H9 (cell line): ENCODE results near the gene FARS2. TPM values are rescaled to one million over a fixed set of nuclear protein-coding genes. Genes with fewer than 3 reads are reported as not detected.

Source experiments
- DNase-seq: peaks from one replicate; pipeline ENCODE4 v3.0.0-alpha.2; 2017
- H2AFZ ChIP-seq: one replicate; pipeline ENCODE4 v1.6.1; 2013; ENCODE audit warnings: mild to moderate bottlenecking, low read length, control low read depth, moderate library complexity
- H2AK5ac ChIP-seq: 2 replicates; pipeline ENCODE4 v1.6.1; 2013; ENCODE audit warnings: low read length, control low read depth, mixed read lengths; ENCODE audit not compliant: insufficient read length
- H2BK120ac ChIP-seq: one replicate; pipeline ENCODE4 v1.6.1; 2013; ENCODE audit warnings: low read depth, mild to moderate bottlenecking, low read length, control low read depth, inconsistent platforms; ENCODE audit not compliant: poor library complexity, severe bottlenecking
- H2BK12ac ChIP-seq: 2 replicates; pipeline ENCODE4 v1.6.1; 2013; ENCODE audit warnings: low read length, control low read depth, mixed read lengths, low read depth; ENCODE audit not compliant: insufficient read length
- H2BK15ac ChIP-seq: 2 replicates; pipeline ENCODE4 v1.6.1; 2013; ENCODE audit warnings: low read depth, low read length, control low read depth
- H2BK20ac ChIP-seq: one replicate; pipeline ENCODE4 v1.6.1; 2013; ENCODE audit warnings: low read depth, mild to moderate bottlenecking, low read length, control low read depth, inconsistent platforms; ENCODE audit not compliant: poor library complexity, severe bottlenecking
- H2BK5ac ChIP-seq: 2 replicates; pipeline ENCODE4 v1.6.1; 2013; ENCODE audit warnings: low read length, control low read depth, mixed read lengths; ENCODE audit not compliant: insufficient read length
- H3K14ac ChIP-seq: 2 replicates; pipeline ENCODE4 v1.6.1; 2013; ENCODE audit warnings: low read length, control low read depth; ENCODE audit not compliant: insufficient read depth
- H3K18ac ChIP-seq: 2 replicates; pipeline ENCODE4 v1.6.1; 2013; ENCODE audit warnings: low read depth, mild to moderate bottlenecking, mixed read lengths, low read length, control low read depth; ENCODE audit not compliant: insufficient read length
- H3K23ac ChIP-seq: 2 replicates; pipeline ENCODE4 v1.6.1; 2013; ENCODE audit warnings: low read length, control low read depth, mixed read lengths, low read depth; ENCODE audit not compliant: insufficient read length
- H3K23me2 ChIP-seq: 2 replicates; pipeline ENCODE4 v1.6.1; 2013; ENCODE audit warnings: low read depth, mild to moderate bottlenecking, mixed read lengths, low read length, control low read depth; ENCODE audit not compliant: insufficient read length, poor library complexity, severe bottlenecking
- H3K27ac ChIP-seq: 2 replicates; pipeline ENCODE4 v1.5.1; 2013; ENCODE audit warnings: low read length, control low read depth, mixed read lengths, low read depth; ENCODE audit not compliant: insufficient read length
- H3K27me3 ChIP-seq: 2 replicates; pipeline ENCODE4 v1.6.1; 2013; ENCODE audit warnings: low read length, control low read depth, inconsistent platforms; ENCODE audit not compliant: insufficient read depth
- H3K4ac ChIP-seq: 2 replicates; pipeline ENCODE4 v1.6.1; 2013; ENCODE audit warnings: low read depth, mild to moderate bottlenecking, control low read depth, inconsistent platforms, low read length, moderate library complexity
- H3K4me1 ChIP-seq: 2 replicates; pipeline ENCODE4 v1.6.1; 2013; ENCODE audit warnings: low read length, control low read depth, inconsistent platforms; ENCODE audit not compliant: insufficient read depth
- H3K4me2 ChIP-seq: 2 replicates; pipeline ENCODE4 v1.6.1; 2013; ENCODE audit warnings: low read length, control low read depth, mixed read lengths; ENCODE audit not compliant: insufficient read length, insufficient read depth
- H3K56ac ChIP-seq: 2 replicates; pipeline ENCODE4 v1.6.1; 2013; ENCODE audit warnings: low read depth, mild to moderate bottlenecking, mixed read lengths, low read length, control low read depth; ENCODE audit not compliant: insufficient read length
- H3K79me1 ChIP-seq: 2 replicates; pipeline ENCODE4 v1.6.1; 2013; ENCODE audit warnings: low read depth, mild to moderate bottlenecking, moderate library complexity, low read length, control low read depth, inconsistent platforms; ENCODE audit not compliant: insufficient read depth, poor library complexity, severe bottlenecking
- H3K79me2 ChIP-seq: 2 replicates; pipeline ENCODE4 v1.6.1; 2013; ENCODE audit warnings: low read length, control low read depth, inconsistent platforms; ENCODE audit not compliant: insufficient read depth
- H3K9ac ChIP-seq: 2 replicates; pipeline ENCODE4 v1.6.1; 2013; ENCODE audit warnings: low read length, control low read depth, mixed read lengths; ENCODE audit not compliant: insufficient read length; ENCODE audit errors: extremely low read depth
- H3K9me3 ChIP-seq: one replicate; pipeline ENCODE4 v1.6.1; 2013; ENCODE audit warnings: low read depth, low read length, inconsistent platforms; ENCODE audit not compliant: control insufficient read depth
- H3T11ph ChIP-seq: one replicate; pipeline ENCODE4 v1.6.1; 2013; ENCODE audit warnings: mild to moderate bottlenecking, low read length, control low read depth, inconsistent platforms
- H4K20me1 ChIP-seq: one replicate; pipeline ENCODE4 v1.6.1; 2013; ENCODE audit not compliant: control insufficient read depth, insufficient read length, insufficient read depth
- H4K5ac ChIP-seq: 2 replicates; pipeline ENCODE4 v1.6.1; 2013; ENCODE audit warnings: low read depth, mild to moderate bottlenecking, mixed read lengths, low read length, control low read depth; ENCODE audit not compliant: insufficient read length
- H4K8ac ChIP-seq: replicated peaks from 2 replicates; pipeline ENCODE4 v1.6.1; 2013; ENCODE audit warnings: low read length, control low read depth, mixed read lengths, low read depth; ENCODE audit not compliant: insufficient read length
- H4K91ac ChIP-seq: 2 replicates; pipeline ENCODE4 v1.6.1; 2013; ENCODE audit warnings: low read depth, mild to moderate bottlenecking, moderate library complexity, mixed read lengths, low read length, control low read depth; ENCODE audit not compliant: insufficient read length
- H3K27ac Mint-ChIP-seq, 3 experiments: 2 replicates in 2 of 3; 3 replicates in 1 of 3; pipeline ENCODE4 v1.8.0; 2020 to 2021; ENCODE audit warnings: mixed read lengths in 3 of 3, mild to moderate bottlenecking in 1 of 3, moderate library complexity in 1 of 3
- H3K27me3 Mint-ChIP-seq: 2 replicates; pipeline ENCODE4 v1.8.0; 2021; ENCODE audit warnings: low read depth, mild to moderate bottlenecking, moderate library complexity, mixed read lengths
- H3K36me3 Mint-ChIP-seq, 3 experiments: 2 replicates in 2 of 3; 3 replicates in 1 of 3; pipeline ENCODE4 v1.8.0; 2020 to 2021; ENCODE audit warnings: low read depth in 3 of 3, mixed read lengths in 3 of 3; ENCODE audit not compliant: insufficient read depth in 1 of 3
- H3K4me1 Mint-ChIP-seq, 2 experiments: 2 replicates each; pipeline ENCODE4 v1.8.0; 2020; ENCODE audit warnings: mixed read lengths in 2 of 2
- H3K4me3 Mint-ChIP-seq, 2 experiments: 2 replicates in 1 of 2; 3 replicates in 1 of 2; pipeline ENCODE4 v1.8.0; 2020 to 2021; ENCODE audit warnings: mild to moderate bottlenecking in 2 of 2, mixed read lengths in 2 of 2, moderate library complexity in 1 of 2
- H3K9me3 Mint-ChIP-seq, 2 experiments: 2 replicates in 1 of 2; 3 replicates in 1 of 2; pipeline ENCODE4 v1.8.0; 2020; ENCODE audit warnings: mild to moderate bottlenecking in 2 of 2, mixed read lengths in 2 of 2, moderate library complexity in 1 of 2
- CTCF ChIP-seq: fragments of 200-600 bp; sonication (generic); conservative IDR thresholded peaks from 3 replicates; pipeline ENCODE4 v1.8.0; 2021; ENCODE audit warnings: antibody characterized with exemption, mild to moderate bottlenecking
- total RNA-seq: library from RNA; stranded (reverse); gene quantifications from 2 replicates; pipeline ENCODE4 v1.2.1, GENCODE V29; 2021

Gene FARS2
- total RNA-seq, 1 experiment from 2014 or later: 8.5 TPM

GRCh38 chr6:5514353-5514752, 253.0 kb downstream of the FARS2 start:
- H3K9ac ChIP-seq: no peak overlapping the region
- H3K27me3 ChIP-seq: no peaks in the 10 kb centered on the region
- H2BK20ac ChIP-seq: no peak overlapping the region
- H4K8ac ChIP-seq: no peak overlapping the region
- no peaks in the 10 kb centered on the region for H4K20me1 ChIP-seq
- H2AFZ ChIP-seq: no peak overlapping the region
- no peak overlapping the region for H2BK5ac ChIP-seq
- no peaks in the 10 kb centered on the region for H3K9me3 ChIP-seq
- H3K79me1 ChIP-seq: no peaks in the 10 kb centered on the region
- H2BK15ac ChIP-seq: no peak overlapping the region
- H3K23me2 ChIP-seq: no peaks in the 10 kb centered on the region
- H3K56ac ChIP-seq: no peak overlapping the region
- no peak for TF ChIP-seq CTCF
- no peak overlapping the region for H3K23ac ChIP-seq
- Mint-ChIP-seq H3K9me3 (no peaks in the 10 kb centered on the region), H3K4me1 (peaks cover 13 to 17% of the 10 kb centered on the region in 2 experiments), H3K27ac (no peak overlapping the region), H3K27me3 (no peaks in the 10 kb centered on the region), H3K36me3 (no peaks in the 10 kb centered on the region; a peak in 1 of 7 replicates), H3K4me3 (no peak overlapping the region)
- H3K4me2 ChIP-seq: no peak overlapping the region
- H2BK120ac ChIP-seq: no peak overlapping the region
- H4K91ac ChIP-seq: no peak overlapping the region
- H3K4ac ChIP-seq: no peak overlapping the region
- no peak for DNase-seq
- H2BK12ac ChIP-seq: no peak overlapping the region
- no peak overlapping the region for H2AK5ac ChIP-seq
- H3K4me1 ChIP-seq: peaks cover 2% of the 10 kb centered on the region; the same call in 1 of the 2 replicates
- no peaks in the 10 kb centered on the region for H3K79me2 ChIP-seq
- H3K27ac ChIP-seq: no peak overlapping the region
- H3T11ph ChIP-seq: no peak overlapping the region
- no peak overlapping the region for H3K18ac ChIP-seq
- H3K14ac ChIP-seq: no peak overlapping the region
- no peak overlapping the region for H4K5ac ChIP-seq
